GM12872 (cell line): ENCODE data around the gene DTD1.

ENCODE experiments used
- TF ChIP-seq, protein P1 (sequence below): IDR thresholded peaks from 3 replicates; pipeline ENCODE4 v1.5.1; 2011; ENCODE audit warnings: low read depth, mild to moderate bottlenecking, low read length, moderate library complexity; ENCODE audit not compliant: insufficient read depth

Gene DTD1

DNA sequence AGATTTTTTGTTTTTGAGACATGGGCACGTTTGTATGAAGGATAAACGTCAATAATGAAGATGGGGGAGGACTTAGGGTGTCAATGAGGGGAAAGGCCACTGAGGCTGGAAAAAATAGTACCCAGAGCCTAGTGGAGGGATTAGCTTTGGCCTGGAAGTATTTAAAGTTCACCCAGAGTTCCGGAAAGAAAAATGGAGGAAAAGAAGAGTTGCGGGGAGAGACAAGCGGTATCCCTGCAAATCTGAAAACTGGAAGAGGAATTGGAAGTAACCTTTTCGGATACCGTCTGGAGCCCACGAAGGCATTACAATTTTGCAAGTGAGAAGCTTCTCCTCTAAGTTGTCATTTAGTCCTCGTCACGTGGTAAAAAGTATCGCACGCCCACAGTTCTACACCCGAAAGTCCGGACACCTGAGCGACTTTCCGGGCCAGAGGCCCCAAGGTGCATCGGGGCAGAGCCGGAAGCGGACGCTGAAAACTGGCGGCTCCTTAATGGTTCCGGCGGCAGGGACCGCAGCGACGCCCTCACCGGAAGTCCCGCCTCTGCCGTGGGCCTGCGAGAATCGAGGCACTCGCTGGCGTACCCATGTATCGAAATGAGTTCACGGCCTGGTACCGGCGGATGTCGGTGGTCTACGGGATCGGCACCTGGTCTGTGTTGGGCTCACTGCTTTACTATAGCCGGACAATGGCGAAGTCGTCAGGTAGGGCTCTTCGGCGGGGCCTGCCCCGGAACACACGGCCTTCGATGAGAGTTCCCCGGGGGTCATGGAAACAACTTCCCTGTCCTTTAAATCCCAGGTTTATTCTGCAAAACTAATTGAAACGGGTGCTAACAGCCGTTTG lies 20.7 kb upstream of the DTD1 start, which contains the start of gene SMIM26:
Gene SMIM26 (plus strand): TSS at position 541 of the 847 bp plus-strand sequence. CDS start 47 bp downstream, at position 588.
- TF ChIP-seq, protein P1, sequence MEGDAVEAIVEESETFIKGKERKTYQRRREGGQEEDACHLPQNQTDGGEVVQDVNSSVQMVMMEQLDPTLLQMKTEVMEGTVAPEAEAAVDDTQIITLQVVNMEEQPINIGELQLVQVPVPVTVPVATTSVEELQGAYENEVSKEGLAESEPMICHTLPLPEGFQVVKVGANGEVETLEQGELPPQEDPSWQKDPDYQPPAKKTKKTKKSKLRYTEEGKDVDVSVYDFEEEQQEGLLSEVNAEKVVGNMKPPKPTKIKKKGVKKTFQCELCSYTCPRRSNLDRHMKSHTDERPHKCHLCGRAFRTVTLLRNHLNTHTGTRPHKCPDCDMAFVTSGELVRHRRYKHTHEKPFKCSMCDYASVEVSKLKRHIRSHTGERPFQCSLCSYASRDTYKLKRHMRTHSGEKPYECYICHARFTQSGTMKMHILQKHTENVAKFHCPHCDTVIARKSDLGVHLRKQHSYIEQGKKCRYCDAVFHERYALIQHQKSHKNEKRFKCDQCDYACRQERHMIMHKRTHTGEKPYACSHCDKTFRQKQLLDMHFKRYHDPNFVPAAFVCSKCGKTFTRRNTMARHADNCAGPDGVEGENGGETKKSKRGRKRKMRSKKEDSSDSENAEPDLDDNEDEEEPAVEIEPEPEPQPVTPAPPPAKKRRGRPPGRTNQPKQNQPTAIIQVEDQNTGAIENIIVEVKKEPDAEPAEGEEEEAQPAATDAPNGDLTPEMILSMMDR, result no peak

DNA sequence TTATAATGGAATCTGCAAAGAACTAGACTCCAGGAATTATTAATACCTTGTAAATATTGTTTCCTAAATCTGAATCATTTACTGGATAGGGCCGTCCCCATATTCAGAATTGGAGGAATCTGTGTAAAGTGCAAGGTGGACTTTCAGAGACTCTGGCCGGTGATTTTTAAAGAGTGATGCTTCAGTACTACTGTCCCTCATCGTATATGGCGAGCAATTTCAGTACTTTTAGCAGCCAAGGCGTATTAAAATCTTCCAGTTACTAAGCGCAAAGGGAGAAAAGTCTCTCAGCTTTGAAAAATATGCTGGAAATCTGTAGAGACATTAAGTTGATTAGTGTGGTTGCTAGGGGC lies 20.1 kb upstream of the DTD1 start:
- TF ChIP-seq, protein P1, result no peak

DNA sequence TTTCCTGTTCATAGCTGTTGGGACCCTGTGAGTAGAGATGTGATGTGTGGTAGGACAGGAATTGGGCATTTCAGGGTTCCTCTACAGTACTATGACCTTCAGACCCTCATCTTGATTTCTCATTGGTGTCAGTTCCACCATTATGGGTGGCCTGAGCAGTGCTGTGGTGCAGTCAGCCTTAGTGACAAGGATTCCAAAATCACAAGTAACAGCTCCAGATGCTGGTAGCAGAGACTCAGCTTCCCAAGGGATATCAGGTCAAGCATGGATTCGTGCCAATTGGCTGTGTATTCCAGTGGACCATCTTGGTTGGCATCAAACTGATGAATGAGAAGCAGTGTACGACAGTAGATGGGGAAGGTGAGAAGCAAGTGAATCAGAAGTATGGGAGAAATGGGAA lies 16.8 kb upstream of the DTD1 start:
- TF ChIP-seq, protein P1, result no peak

DNA sequence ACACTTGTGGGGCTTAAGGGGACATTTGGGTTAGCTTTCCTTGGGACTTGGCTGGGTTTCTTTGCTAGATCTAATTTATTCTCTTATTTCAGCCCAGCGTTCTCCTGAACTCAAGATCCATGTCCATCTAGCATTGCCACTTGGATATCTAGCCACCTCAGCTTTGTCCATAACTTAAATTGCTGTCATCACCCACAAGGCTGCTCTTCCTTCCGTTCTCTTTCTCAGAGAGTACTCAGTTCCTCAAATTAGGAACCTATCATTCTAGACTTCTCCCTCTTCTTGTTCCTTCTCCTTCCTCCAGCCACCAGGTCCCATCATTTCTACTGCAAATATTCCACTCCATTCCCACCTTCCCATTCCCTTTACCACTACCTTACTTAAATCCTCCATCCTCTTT lies 16.3 kb upstream of the DTD1 start:
- TF ChIP-seq, protein P1, result no peak

DNA sequence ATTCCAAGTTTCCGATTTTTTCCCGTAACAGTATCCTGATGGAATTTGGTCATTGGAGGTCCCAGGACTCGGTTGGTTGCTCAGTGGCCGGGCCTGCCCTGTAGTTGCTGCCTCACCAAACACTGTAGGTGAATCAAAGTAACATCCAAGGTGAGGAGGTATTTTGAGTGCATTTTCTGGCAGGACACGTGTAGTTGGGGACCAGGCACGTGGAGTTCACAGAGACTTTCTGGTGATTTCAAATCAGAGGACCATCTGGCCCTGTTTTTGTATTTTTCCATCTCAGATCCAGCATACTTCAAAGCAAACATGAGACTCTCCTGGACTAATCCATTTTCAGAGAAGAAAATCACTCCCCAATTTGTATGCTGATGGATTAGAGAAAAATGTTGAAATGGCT lies 9.9 kb upstream of the DTD1 start:
- TF ChIP-seq, protein P1, result no peak

DNA sequence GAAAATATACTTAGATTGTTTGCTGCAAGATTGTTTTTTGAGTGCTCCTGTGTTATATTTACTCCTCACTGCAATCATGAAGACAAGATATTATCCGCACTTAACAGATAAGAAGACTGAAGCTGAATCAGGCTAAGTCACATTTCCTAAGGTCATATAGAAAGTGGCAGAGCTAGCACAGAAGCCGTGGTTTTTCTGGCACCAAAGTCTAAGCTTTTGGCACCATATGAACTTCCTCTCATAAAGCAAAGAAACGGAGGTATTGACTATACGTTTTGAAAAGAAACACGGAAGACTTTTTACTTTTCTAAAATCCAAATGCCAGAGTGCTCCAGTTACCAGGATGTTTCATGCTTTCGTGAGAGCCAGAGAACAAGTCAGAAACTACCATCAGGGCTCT lies 9.3 kb upstream of the DTD1 start:
- TF ChIP-seq, protein P1, result no peak

DNA sequence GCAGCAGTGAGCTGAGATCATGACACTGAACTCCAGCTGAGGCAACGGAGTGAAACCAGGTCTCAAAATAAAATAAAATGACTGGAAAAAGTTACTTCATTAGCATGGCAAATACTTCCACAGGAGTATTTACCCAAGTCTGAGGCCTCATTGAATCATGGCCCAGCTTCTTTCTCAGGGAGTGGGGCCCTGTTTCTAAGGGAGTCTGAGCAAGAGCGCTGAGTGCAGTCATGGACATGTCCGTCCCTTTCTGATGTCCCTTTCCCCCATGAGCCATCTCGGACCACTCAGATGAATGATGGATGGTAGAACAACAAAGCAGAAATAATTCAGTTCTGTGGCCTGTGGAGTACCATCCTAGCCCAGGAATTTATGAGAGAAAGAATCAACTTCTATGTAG lies 7.8 kb upstream of the DTD1 start:
- TF ChIP-seq, protein P1, result no peak
